HPDE6-E6E7 (cell line): ENCODE data around the gene LBH.

Experiments
- DNase-seq: peaks from one replicate; pipeline ENCODE4 v3.0.0; 2011; ENCODE audit warnings: missing footprints; ENCODE audit errors: extremely low spot score

LBH gene

GRCh38 chr2:30273574-30273929 is 42.2 kb downstream of the LBH start:
- no peak for DNase-seq

DNA sequence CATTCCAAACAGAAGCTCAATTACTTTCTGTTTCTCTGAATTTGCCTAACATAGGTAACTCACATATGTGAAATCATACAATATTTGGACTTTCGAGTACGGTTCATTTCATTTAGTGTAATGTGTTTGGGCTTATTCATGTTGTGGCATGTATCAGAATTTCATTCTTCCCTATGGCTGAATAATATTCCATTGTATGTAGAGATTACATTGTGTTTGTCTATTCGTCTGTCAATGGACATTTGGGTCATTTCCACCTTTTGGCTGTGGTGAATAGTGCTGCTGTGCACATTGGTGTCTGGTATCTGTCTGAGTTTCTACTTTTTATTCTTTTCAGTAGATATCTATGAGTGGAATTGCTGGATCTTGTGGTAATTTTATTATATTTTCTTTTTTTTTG is 43.9 kb downstream of the LBH start:
- DNase-seq: no peak

- DNase-seq: no peak
Measured at GRCh38 chr2:30276455-30276911, 45.1 kb downstream of the LBH start.

GRCh38 chr2:30277582-30277981 is 46.2 kb downstream of the LBH start:
- DNase-seq: no peak

DNA sequence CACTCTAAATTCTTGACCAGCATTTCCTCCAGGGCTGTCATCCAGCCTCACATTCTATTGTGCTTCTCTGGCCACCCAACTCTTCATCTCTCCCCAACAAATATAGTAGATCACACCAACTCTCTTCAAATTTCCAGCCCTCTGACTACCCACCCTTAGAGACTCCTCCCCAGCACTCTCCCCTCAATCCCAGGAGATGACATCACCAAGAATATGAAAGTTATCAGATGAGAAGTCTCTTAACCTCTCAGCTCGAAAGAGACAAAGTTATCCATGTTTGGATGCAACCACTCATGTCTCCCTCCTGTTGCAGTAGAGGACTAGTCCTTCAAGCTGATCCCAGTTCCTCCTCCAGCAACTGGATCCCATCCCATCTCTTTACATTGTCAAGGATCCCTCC is 47.1 kb downstream of the LBH start:
- no peak for DNase-seq

GRCh38 chr2:30280596-30281434 is 49.5 kb downstream of the LBH start:
- no peak for DNase-seq

DNA sequence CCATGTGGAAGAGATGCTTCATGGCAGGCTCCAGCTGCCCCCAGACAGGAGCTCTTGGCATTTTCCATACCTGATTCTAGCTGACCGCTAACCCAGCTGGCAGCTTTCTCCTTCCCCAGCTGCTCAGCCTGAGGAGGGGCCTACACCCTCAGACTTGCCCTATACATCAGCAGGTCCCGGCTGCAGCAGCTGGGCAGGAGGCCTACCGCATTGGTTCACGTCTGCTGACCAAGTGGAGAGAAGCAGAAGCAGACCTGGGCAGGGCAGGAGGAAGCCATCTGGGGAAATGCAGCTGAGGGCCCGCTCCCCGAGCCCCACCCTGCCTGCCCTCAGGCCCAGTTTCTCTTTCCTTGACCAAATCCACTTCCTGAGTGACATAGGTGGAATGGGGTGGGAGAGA is 50.7 kb downstream of the LBH start:
- no peak for DNase-seq

DNA sequence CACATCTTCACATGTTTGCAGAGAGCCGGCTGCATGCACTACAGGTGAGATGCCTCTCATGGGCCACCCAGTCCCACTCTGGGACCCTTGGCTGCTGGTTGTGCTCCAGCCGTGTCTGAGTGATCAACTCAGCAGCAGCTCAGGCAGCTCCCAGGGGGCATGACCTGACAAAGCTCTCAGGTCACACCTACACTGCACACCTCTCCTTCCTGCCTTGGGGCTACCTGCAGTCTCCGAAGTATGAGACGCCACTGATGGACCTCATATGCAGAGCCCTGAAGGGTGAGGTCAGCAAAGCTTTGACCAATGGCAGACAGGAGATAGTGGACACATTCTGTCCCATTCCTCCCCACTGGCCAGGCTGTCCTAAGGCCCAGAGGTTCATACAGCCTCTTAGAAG is 51.4 kb downstream of the LBH start:
- DNase-seq: no peak

GRCh38 chr2:30283931-30284565 is 52.7 kb downstream of the LBH start:
- DNase-seq: no peak

GRCh38 chr2:30285758-30286157 is 54.4 kb downstream of the LBH start:
- DNase-seq: no peak

DNA sequence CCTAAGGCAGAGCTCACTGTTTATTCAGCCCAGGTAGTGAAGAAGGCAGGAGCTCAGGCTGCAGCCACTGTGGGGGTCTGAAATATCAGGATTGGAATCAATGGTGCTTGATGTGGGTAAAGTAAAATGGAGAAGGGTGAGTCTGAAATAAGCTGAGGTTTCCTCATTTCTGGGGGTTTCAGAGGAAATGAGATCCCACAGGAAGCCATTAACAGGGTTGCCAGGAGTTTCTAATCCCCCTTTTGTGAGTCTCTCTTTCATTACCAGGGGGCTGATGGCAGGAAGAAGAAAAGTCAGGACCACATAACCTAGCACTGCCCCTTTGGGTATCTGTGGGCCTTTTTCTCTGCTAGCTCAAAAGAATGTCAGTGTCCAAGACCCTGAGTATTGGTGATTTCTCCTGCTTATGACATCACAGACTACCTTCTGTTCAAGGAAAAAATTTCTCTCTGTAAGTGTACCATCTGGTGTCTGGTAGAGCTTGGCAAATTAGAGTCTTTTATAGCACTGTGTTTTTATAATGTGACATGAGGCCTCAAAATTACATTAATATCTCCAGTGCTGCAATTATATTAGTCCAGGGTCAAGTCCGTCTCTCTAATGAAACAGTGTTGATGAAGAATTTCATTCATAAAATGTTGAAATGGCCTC is 56.0 kb downstream of the LBH start:
- no peak for DNase-seq

- DNase-seq: no peak
Measured at GRCh38 chr2:30287857-30288513, 56.7 kb downstream of the LBH start.

- no peak for DNase-seq
Measured at GRCh38 chr2:30288561-30288960, 57.2 kb downstream of the LBH start.

- DNase-seq: peak; percentile 27
Measured at GRCh38 chr2:30293303-30293921, 62.1 kb downstream of the LBH start.

- no peak for DNase-seq
Measured at GRCh38 chr2:30294133-30294532, 62.8 kb downstream of the LBH start.

DNA sequence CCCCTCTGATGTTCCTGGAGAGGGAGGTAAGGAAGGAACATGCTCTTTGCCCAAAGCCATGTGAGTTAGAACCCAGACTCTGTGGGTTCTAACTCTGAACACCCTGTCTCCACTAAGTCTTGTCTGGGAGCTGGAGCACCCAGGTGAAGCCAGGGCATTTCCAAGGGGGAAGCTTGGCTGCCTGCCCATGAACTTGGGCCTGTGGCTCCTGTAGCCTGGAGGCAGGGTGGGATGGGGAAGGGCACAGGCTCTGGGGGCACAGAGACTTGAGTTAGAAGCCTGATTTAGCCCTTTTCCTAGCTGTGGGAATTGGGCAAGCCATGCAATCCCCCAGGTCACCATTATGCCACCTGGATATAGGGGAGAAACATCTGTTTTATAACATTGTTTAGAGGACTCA is 65.2 kb downstream of the LBH start:
- no peak for DNase-seq

DNA sequence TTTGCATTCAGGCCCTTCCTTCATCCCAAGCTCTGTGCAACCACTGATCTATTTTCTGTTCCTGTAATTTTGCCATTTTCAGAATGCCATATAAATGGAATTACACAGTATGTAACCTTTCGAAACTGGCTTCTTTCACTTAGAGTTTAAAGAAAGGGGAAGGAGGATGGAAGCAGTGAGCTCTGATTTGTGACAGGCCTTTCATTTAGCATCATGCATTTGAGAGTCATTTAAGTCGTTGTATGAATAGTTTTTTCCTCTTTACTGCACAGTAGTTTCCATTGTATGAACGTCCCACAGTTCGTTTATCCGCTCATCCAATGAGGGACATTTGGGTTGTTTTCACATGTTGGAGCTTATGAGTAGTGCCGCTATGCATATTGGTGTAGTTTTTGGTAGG is 67.0 kb downstream of the LBH start:
- DNase-seq: no peak

GRCh38 chr2:30300122-30300455 is 68.8 kb downstream of the LBH start:
- no peak for DNase-seq

DNA sequence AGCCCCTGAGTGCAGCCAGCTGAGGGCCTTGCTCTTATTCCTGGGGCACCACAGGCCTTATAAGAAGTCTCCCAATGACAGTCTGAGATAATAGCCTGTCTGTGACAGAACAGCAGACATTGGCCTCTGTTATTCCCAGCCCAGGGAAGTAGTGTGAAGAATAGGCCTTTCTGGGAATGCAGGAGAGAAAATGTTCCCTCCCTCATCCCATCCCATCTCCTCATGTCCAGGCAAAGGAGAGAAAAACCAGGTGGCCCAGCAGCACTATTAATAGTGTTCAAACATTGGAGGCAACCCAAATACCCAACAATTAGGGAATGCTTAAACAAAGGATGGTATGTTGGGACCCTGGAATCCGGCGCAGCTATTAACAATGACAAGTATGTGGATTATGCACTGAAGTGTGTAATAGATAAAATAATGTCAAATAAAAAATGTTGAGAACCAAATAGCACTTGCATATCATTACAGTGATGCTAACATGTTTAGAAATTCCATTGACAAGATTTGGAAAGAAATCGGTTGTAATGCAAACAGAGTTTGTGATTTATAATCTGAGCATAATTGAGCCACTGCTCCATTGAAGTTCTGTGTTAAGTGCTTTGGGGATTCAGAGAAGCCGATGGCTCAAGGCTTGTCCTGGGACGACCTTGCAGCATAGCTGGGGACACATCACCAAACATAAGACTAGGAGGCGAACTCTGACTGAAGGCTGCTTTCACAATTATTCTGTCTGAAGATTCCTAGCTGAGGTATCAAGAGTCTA is 69.3 kb downstream of the LBH start:
- DNase-seq: no peak

DNA sequence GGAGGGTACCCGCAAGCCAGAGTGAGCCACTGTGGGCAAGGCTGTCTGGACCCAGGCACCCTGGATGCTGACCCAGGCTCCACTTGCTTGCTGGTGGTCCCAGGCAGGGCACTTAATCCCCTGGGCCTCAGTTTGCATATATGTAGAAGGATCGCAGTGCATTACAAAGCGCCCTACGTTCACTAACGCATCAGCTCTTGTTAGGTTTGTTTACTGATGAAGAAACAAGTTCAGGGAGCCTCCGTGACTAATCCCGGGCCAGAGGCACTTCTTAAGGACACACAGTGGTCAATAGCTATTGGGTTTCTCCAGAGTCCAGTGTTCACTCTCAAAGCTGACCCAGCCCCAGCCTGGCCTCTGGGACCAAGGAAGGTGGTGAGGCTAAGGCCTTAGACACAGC is 70.2 kb downstream of the LBH start:
- no peak for DNase-seq

- DNase-seq: no peak
Measured at GRCh38 chr2:30302566-30302965, 71.2 kb downstream of the LBH start.
